OCI-LY3 (cell line): ENCODE measurements around the gene PIK3R3.

Source experiments
- CTCF ChIP-seq: fragments of 200-600, 300-600 bp; sonication (generic); IDR thresholded peaks from 2 replicates; pipeline ENCODE4 v1.5.1; 2014; ENCODE audit warnings: antibody characterized with exemption, low read length, low read depth
- EZH2phosphoT487 ChIP-seq: fragments of 200-600 bp; shearing (Covaris generic); IDR thresholded peaks from 2 replicates; pipeline ENCODE4 v1.6.1; 2018; ENCODE audit warnings: antibody characterized with exemption, mixed run types, low read depth

GRCh38 chr1:46128344-46128743 is 4.1 kb downstream of the PIK3R3 start:
- no peak for TF ChIP-seq CTCF
- TF ChIP-seq EZH2phosphoT487: no peak
